Upper lobe of right lung (tissue), 1 donor: ENCODE measurements around the gene ASPDH. TPM values are rescaled to one million over a fixed set of nuclear protein-coding genes. Genes with fewer than 3 reads are reported as not detected.

Experiments
- ATAC-seq: fragments of 200-7000 bp; cut with Tn5 transposase; one replicate; pipeline ENCODE4 v1.9.1; 2020; ENCODE audit warnings: mild to moderate bottlenecking, moderate library complexity
- DNase-seq: peaks from one replicate; pipeline ENCODE4 v3.0.0-alpha.2; 2020
- H3K27ac ChIP-seq: fragments of 200-600 bp; one replicate; pipeline ENCODE4 v1.8.0; 2022
- H3K27me3 ChIP-seq: fragments of 200-600 bp; one replicate; pipeline ENCODE4 v1.8.0; 2022; ENCODE audit warnings: mild to moderate bottlenecking
- H3K36me3 ChIP-seq: fragments of 200-600 bp; one replicate; pipeline ENCODE4 v1.8.0; 2022
- H3K4me1 ChIP-seq: fragments of 200-600 bp; one replicate; pipeline ENCODE4 v1.8.0; 2022
- H3K4me3 ChIP-seq: fragments of 200-600 bp; one replicate; pipeline ENCODE4 v1.8.0; 2022; ENCODE audit warnings: mild to moderate bottlenecking
- H3K9me3 ChIP-seq: fragments of 200-600 bp; one replicate; pipeline ENCODE4 v1.8.0; 2022
- intact Hi-C: fragments of 100-400 bp; cut with DNase I; formaldehyde crosslinking; loops from one replicate; pipeline ENCODE4 v1.11.0; 2022
- total RNA-seq: library from RNA; stranded (reverse); fragmentation: NEBNext Ultra II Directional; extraction: Animal tissue kit (Norgen Biotek cat#: 25700); gene quantifications from one replicate; pipeline ENCODE4 v1.2.1, GENCODE V29; 2021
- TF ChIP-seq, protein P1 (sequence below): fragments of 200-600 bp; IDR thresholded peaks from one replicate; pipeline ENCODE4 v1.8.0; 2022; ENCODE audit warnings: antibody characterized with exemption
- donor health status: DM: no; HTN: yes; CAD: no; lungs with severe emphysema.

The ASPDH gene
- total RNA-seq, 1 donor from 2014 or later, result not detected

GRCh38 chr19:50490411-50490811, 23.3 kb downstream of the ASPDH start:
- intact Hi-C loops, result no loop called here
- Histone ChIP-seq H3K27me3 (no peaks in the 10 kb centered on the region), H3K4me1 (no peaks in the 10 kb centered on the region), H3K9me3 (no peaks in the 10 kb centered on the region), H3K36me3 (no peaks in the 10 kb centered on the region), H3K4me3 (no peak overlapping the region), H3K27ac (no peak overlapping the region)
- TF ChIP-seq, protein P1, sequence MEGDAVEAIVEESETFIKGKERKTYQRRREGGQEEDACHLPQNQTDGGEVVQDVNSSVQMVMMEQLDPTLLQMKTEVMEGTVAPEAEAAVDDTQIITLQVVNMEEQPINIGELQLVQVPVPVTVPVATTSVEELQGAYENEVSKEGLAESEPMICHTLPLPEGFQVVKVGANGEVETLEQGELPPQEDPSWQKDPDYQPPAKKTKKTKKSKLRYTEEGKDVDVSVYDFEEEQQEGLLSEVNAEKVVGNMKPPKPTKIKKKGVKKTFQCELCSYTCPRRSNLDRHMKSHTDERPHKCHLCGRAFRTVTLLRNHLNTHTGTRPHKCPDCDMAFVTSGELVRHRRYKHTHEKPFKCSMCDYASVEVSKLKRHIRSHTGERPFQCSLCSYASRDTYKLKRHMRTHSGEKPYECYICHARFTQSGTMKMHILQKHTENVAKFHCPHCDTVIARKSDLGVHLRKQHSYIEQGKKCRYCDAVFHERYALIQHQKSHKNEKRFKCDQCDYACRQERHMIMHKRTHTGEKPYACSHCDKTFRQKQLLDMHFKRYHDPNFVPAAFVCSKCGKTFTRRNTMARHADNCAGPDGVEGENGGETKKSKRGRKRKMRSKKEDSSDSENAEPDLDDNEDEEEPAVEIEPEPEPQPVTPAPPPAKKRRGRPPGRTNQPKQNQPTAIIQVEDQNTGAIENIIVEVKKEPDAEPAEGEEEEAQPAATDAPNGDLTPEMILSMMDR, result no peak
- DNase-seq (peak; percentile 52), ATAC-seq (no peak)

DNA sequence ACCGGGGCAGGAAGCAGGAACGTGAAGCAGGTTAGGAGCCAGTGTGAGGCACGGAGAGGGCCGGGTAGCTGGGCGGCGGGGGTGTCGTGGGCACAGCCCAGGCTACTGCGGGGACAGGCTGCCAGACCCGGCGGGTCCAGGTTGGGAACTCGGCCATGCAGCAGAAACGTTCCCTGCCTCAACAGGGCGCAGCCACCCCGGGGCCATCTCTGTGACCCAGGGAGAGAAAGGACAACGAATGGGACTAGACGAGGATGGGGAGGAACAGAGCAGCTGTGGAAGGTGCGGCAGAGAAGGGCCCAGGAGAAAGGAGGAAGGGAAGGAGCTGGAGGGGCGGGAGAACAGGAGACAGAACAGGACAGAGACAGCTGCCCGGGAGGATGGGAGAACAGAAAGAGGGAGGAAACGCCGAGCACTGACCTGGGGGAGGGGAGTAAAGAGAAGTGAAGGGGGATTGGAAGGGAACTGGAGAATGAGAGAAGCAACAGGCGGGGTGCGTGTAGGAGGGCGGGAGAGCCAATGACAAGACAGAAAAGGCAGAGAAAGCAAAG, 24.2 kb downstream of the ASPDH start:
- Histone ChIP-seq H3K4me1 (no peaks in the 10 kb centered on the region), H3K4me3 (no peak overlapping the region), H3K27ac (no peak overlapping the region), H3K9me3 (no peaks in the 10 kb centered on the region), H3K36me3 (peaks cover 3% of the 10 kb centered on the region), H3K27me3 (no peaks in the 10 kb centered on the region)
- intact Hi-C loops, result no loop called here
- peak; percentile 57 for DNase-seq
- peak; percentile 39 for ATAC-seq
- TF ChIP-seq, protein P1, result no peak

DNA sequence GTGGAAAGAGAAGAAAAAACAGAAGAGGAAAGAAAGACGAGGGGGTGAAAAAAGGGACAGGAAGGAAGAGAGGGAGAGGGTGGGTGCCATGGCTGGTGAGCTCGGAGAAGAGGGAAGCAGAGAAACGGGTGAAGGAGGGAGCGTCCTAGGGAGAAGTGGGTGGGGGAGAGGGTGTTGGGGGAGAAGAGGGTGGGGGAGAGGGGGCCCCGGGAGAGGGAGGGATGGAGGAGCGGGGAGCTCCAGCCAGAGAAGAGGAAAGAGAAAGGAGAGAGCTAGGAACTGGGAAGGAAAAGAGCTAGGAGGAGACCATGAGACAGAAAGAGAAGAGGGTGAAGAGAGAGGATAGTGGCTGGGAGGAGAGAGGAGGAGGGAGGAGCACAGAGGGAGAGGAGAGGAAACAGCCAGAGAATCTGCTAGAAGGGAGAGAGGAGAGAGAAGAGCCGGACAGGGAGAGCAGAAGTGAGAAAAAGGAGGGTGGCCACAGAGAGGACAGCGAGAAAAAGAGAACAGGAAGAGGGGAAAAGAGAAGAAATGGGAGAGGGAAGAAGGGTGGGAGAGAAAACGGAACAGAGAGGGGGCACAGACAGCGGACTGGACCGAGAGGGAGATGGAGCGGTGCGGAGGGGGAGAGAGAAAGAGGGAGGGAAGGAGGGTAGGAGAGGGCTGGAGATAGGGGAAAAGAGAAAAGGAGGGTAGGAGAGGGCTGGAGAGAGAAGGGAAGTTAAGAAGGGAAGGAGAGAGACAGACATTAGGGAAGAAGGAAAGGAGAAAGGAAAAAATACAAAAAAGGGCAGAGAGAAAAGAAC, 25.1 kb downstream of the ASPDH start:
- Histone ChIP-seq H3K27ac (no peak overlapping the region), H3K4me1 (no peaks in the 10 kb centered on the region), H3K4me3 (no peak overlapping the region), H3K9me3 (no peaks in the 10 kb centered on the region), H3K27me3 (no peaks in the 10 kb centered on the region), H3K36me3 (peaks cover 13% of the 10 kb centered on the region)
- intact Hi-C loops, result no loop called here
- TF ChIP-seq, protein P1, result no peak
- DNase-seq (peak; percentile 23), ATAC-seq (peak; percentile 32)

DNA sequence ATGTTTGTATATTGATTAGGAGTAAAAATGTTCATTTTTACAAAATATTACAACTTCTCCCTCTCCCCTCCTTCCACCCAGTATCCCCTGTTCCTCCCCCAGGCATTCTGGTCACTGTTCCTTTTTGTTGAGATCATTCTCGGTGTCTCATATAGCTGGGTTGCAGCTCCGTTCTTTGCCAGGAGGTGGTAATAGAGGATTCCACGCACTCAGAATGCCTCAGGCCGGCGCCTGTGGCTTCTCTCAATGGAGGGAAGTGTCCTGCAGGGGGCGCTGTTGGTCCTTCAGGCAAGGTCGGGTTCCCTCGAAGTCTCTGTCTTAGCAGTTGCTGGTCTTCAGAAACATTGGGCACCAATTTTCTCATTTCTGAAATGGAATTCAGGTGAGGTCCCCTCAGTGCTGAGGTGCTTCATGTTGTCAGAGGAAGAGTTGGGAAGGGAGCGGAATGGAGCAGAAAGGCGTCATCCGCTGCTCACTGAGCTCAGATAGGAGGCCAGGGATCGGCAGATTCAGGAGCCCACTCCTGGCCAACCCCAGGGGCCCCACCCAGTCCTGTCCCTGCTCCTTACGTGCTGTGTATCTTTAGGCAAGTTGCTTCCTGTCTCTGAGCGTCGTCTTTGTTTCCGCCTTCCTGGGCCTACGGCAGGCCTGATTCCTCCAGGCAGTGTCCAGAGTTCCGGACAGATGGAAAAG, 26.7 kb downstream of the ASPDH start:
- intact Hi-C loops, result no loop called here
- no peak overlapping the region for H3K27ac ChIP-seq
- DNase-seq (peak; percentile 72), ATAC-seq (peak; percentile 27)
- no peak overlapping the region for H3K4me3 ChIP-seq
- H3K4me1 ChIP-seq, result no peaks in the 10 kb centered on the region
- no peaks in the 10 kb centered on the region for H3K27me3 ChIP-seq
- TF ChIP-seq, protein P1, result peak; percentile 53
- H3K9me3 ChIP-seq, result no peaks in the 10 kb centered on the region
- peaks cover 26% of the 10 kb centered on the region for H3K36me3 ChIP-seq

- no peaks in the 10 kb centered on the region for H3K27me3 ChIP-seq
- H3K9me3 ChIP-seq, result no peaks in the 10 kb centered on the region
- ATAC-seq (no peak), DNase-seq (peak; percentile 57)
- H3K4me1 ChIP-seq, result no peaks in the 10 kb centered on the region
- no peak overlapping the region for H3K4me3 ChIP-seq
- H3K36me3 ChIP-seq, result peaks cover 41% of the 10 kb centered on the region
- H3K27ac ChIP-seq, result no peak overlapping the region
- intact Hi-C loops, result no loop called here
- TF ChIP-seq, protein P1, result no peak
Measured at GRCh38 chr19:50485284-50485955, 28.3 kb downstream of the ASPDH start.
